SU-DHL-6 (cell line): ENCODE results near the gene NDFIP1.

Source experiments
- H2AFZ ChIP-seq: fragments of 200-600 bp; sonication (generic); 2 replicates; pipeline ENCODE4 v1.6.1; 2014; ENCODE audit warnings: low read depth, mild to moderate bottlenecking, moderate library complexity, mixed read lengths, antibody characterized with exemption, low read length; ENCODE audit not compliant: severe bottlenecking
- H3F3A ChIP-seq: fragments of 200-600 bp; shearing (Covaris generic); 2 replicates; pipeline ENCODE4 v1.6.0; 2016; ENCODE audit warnings: antibody characterized with exemption, mild to moderate bottlenecking; ENCODE audit not compliant: insufficient read depth
- H3K27ac ChIP-seq: fragments of 200-600 bp; sonication (generic); 2 replicates; pipeline ENCODE4 v1.5.1; 2016; ENCODE audit warnings: low read depth, mild to moderate bottlenecking, low read length, moderate library complexity, mixed read lengths
- H3K27me3 ChIP-seq: fragments of 200-600 bp; sonication (generic), shearing (Covaris generic); 2 replicates; pipeline ENCODE4 v1.6.0; 2014; ENCODE audit warnings: mild to moderate bottlenecking, low read length
- H3K36me3 ChIP-seq: fragments of 200-600 bp; sonication (generic); 2 replicates; pipeline ENCODE4 v1.6.1; 2014; ENCODE audit warnings: mild to moderate bottlenecking, low read length, mixed read lengths
- H3K4me2 ChIP-seq: fragments of 300-600, 200-600 bp; shearing (Covaris generic), sonication (generic); 2 replicates; pipeline ENCODE4 v1.6.0; 2014; ENCODE audit warnings: low read length, low read depth, mild to moderate bottlenecking; ENCODE audit not compliant: poor library complexity, severe bottlenecking
- H3K4me3 ChIP-seq: fragments of 200-600 bp; sonication (generic); 2 replicates; pipeline ENCODE4 v1.5.1; 2014; ENCODE audit warnings: antibody characterized with exemption, low read length, mild to moderate bottlenecking, mixed read lengths; ENCODE audit not compliant: insufficient read depth, poor library complexity, severe bottlenecking
- H3K79me2 ChIP-seq: fragments of 200-600 bp; sonication (generic); 2 replicates; pipeline ENCODE4 v1.6.1; 2014; ENCODE audit warnings: mild to moderate bottlenecking, low read length, moderate library complexity; ENCODE audit not compliant: insufficient read depth
- H3K9ac ChIP-seq: fragments of 200-600 bp; sonication (generic); 2 replicates; pipeline ENCODE4 v1.7.0; 2014; ENCODE audit warnings: mild to moderate bottlenecking, low read length
- H3K9me2 ChIP-seq: fragments of 200-600 bp; sonication (generic); replicated peaks from 2 replicates; pipeline ENCODE4 v1.6.1; 2014; ENCODE audit warnings: low read length; ENCODE audit not compliant: insufficient read depth
- H3K9me3 ChIP-seq: fragments of 200-600 bp; sonication (generic); 2 replicates; pipeline ENCODE4 v1.6.1; 2014; ENCODE audit warnings: low read length, mixed read lengths; ENCODE audit not compliant: insufficient read depth
- H4K20me1 ChIP-seq: fragments of 200-600 bp; sonication (generic); 2 replicates; pipeline ENCODE4 v1.6.1; 2014; ENCODE audit warnings: low read depth, mild to moderate bottlenecking, antibody characterized with exemption, low read length, moderate library complexity, mixed read lengths
- EZH2phosphoT487 ChIP-seq: fragments of 200-600 bp; sonication (generic), shearing (Covaris generic); conservative IDR thresholded peaks from 2 replicates; pipeline ENCODE4 v1.6.1; 2018; ENCODE audit warnings: mild to moderate bottlenecking, antibody characterized with exemption, low read length, moderate library complexity, mixed read lengths
- TF ChIP-seq, protein P1 (sequence below): fragments of 200-600 bp; sonication (generic); IDR thresholded peaks from one replicate; pipeline ENCODE4 v1.5.1; 2017; ENCODE audit warnings: antibody characterized with exemption, mild to moderate bottlenecking, low read length, moderate library complexity; ENCODE audit not compliant: insufficient read depth, poor library complexity, severe bottlenecking

NDFIP1 gene

DNA sequence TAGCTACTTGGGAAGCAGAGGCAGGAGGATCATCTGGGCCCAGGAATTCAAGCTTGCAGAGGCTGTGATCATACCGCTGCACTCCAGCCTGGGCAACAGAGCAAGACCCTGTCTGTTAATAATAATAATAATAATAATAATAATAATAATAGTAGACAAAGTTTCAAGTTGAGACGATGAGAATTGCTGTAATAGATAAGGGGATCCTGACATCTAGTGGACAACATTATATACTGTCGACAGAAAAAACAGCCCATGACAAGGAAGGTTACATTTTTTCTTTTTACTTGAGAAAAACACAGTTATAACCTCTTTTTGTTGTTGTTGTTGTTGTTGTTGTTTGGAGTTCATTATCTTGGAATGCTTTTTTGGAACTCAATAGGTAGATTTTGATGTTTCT, 35.3 kb downstream of the NDFIP1 start:
- TF ChIP-seq, protein P1, sequence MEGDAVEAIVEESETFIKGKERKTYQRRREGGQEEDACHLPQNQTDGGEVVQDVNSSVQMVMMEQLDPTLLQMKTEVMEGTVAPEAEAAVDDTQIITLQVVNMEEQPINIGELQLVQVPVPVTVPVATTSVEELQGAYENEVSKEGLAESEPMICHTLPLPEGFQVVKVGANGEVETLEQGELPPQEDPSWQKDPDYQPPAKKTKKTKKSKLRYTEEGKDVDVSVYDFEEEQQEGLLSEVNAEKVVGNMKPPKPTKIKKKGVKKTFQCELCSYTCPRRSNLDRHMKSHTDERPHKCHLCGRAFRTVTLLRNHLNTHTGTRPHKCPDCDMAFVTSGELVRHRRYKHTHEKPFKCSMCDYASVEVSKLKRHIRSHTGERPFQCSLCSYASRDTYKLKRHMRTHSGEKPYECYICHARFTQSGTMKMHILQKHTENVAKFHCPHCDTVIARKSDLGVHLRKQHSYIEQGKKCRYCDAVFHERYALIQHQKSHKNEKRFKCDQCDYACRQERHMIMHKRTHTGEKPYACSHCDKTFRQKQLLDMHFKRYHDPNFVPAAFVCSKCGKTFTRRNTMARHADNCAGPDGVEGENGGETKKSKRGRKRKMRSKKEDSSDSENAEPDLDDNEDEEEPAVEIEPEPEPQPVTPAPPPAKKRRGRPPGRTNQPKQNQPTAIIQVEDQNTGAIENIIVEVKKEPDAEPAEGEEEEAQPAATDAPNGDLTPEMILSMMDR: no peak
- no peak for TF ChIP-seq EZH2phosphoT487
- Histone ChIP-seq H3K9me3 (no peaks in the 10 kb centered on the region), H3K9ac (no peak overlapping the region), H2AFZ (no peak overlapping the region), H3F3A (0 out of 2 replicates have a peak, but pooled peaks cover 3% of the 10 kb centered on the region), H3K27ac (no peak overlapping the region), H3K27me3 (no peaks in the 10 kb centered on the region), H3K4me2 (no peak overlapping the region), H3K4me3 (no peak overlapping the region), H3K79me2 (no peaks in the 10 kb centered on the region), H4K20me1 (0 out of 2 replicates have a peak, but pooled peaks cover 2% of the 10 kb centered on the region), H3K9me2 (no peaks in the 10 kb centered on the region), H3K36me3 (no peaks in the 10 kb centered on the region)

DNA sequence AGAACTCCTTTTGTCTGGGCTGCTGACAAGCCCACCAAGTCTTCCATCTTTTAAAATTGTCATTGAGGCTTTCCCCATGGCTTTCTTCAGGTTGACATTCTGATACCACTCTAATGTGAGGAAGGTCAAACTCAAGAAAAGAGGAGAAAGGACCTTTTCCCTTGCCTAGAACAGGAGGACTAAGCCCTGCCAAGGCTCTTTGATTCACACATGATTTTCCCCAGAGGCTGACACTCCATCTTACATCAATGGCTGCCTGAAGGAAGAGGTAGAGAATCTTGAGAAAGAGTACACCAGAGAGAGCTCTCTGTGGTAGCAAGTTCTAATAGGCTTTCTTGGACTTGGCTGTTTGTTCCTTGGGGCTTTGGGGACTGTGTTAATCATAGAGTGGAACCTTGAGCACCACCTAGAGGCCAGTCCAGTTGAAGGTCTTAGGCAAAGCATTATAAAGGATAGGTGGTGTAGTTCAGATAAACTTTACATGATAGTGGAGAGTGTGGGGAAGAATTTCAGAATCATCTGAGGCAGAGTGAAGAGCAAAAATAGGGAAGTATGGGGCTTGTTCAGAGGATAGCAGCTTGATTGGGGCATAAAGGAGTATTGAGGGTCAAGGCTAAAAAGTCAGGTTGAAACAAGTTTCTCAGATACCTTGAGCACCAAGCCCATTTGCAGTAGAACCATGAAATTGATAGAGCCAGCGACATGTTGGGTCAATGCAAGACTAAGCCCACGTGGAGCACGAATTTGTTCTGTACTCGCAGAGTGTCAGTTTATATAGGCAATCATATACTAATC, 36.7 kb downstream of the NDFIP1 start:
- Histone ChIP-seq H3K79me2 (no peaks in the 10 kb centered on the region), H3K9ac (no peak overlapping the region), H3K36me3 (no peaks in the 10 kb centered on the region), H3K9me2 (no peaks in the 10 kb centered on the region), H3K4me3 (no peak overlapping the region), H3K4me2 (no peak overlapping the region), H3K27ac (no peak overlapping the region), H2AFZ (no peak overlapping the region), H4K20me1 (0 out of 2 replicates have a peak, but pooled peaks cover 2% of the 10 kb centered on the region), H3K27me3 (no peaks in the 10 kb centered on the region), H3F3A (0 out of 2 replicates have a peak, but pooled peaks cover 3% of the 10 kb centered on the region), H3K9me3 (no peaks in the 10 kb centered on the region)
- TF ChIP-seq, protein P1: peak; percentile 87
- TF ChIP-seq EZH2phosphoT487: no peak

DNA sequence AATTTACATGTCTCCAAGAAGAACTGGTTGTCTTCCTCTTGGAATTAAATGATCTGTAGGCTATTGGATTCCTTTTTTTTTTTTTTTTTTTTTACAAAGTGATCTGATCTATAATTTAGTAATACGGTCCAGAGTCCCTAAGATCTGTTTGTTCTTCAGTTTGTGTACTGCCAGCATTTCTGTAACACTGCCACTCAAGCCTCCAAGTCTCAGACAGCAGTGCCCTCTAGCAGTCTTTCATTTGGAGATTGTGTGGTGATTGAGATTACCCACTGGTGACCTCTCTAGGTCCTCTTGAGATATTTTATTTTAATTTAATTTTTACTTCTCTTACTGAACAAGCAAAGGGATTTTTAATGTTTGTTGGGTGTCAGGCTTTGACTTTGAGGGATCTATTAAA, 40.8 kb downstream of the NDFIP1 start:
- Histone ChIP-seq H3K27me3 (no peaks in the 10 kb centered on the region), H3F3A (0 out of 2 replicates have a peak, but pooled peaks cover 3% of the 10 kb centered on the region), H3K36me3 (no peaks in the 10 kb centered on the region), H3K79me2 (no peaks in the 10 kb centered on the region), H3K9me3 (no peaks in the 10 kb centered on the region), H3K9ac (no peak overlapping the region), H3K27ac (no peak overlapping the region), H2AFZ (no peak overlapping the region), H3K9me2 (no peaks in the 10 kb centered on the region), H3K4me2 (no peak overlapping the region), H3K4me3 (no peak overlapping the region), H4K20me1 (no peaks in the 10 kb centered on the region)
- TF ChIP-seq EZH2phosphoT487: no peak
- TF ChIP-seq, protein P1: no peak
